Endodermal cell (in vitro differentiated cells): ENCODE results near the gene IL19. TPM values are rescaled to one million over a fixed set of nuclear protein-coding genes. Genes with fewer than 3 reads are reported as not detected.

Source experiments
- DNase-seq: peaks from one replicate; pipeline ENCODE4 v3.0.0-alpha.2; 2017
- H3K27ac ChIP-seq: 2 replicates; pipeline ENCODE4 v1.5.1; 2013; ENCODE audit warnings: mild to moderate bottlenecking, low read depth, low read length, moderate library complexity
- H3K27me3 ChIP-seq: 2 replicates; pipeline ENCODE4 v1.6.1; 2013; ENCODE audit warnings: mild to moderate bottlenecking, low read length, moderate library complexity; ENCODE audit not compliant: insufficient read depth, control insufficient read depth, poor library complexity, severe bottlenecking
- H3K36me3 ChIP-seq: 2 replicates; pipeline ENCODE4 v1.7.0; 2013; ENCODE audit warnings: mild to moderate bottlenecking, low read length, moderate library complexity; ENCODE audit not compliant: control insufficient read depth, insufficient read depth
- H3K4me1 ChIP-seq: one replicate; pipeline ENCODE4 v1.7.0; 2013; ENCODE audit warnings: low read length; ENCODE audit not compliant: control insufficient read depth, insufficient read depth
- H3K4me3 ChIP-seq: 2 replicates; pipeline ENCODE4 v1.5.1; 2013; ENCODE audit warnings: mild to moderate bottlenecking, low read length, moderate library complexity
- H3K9ac ChIP-seq: 2 replicates; pipeline ENCODE4 v1.6.1; 2013; ENCODE audit warnings: mild to moderate bottlenecking, low read length, moderate library complexity; ENCODE audit not compliant: poor library complexity, severe bottlenecking; ENCODE audit errors: extremely low read depth
- H3K9me3 ChIP-seq: 2 replicates; pipeline ENCODE4 v1.6.1; 2013; ENCODE audit warnings: mild to moderate bottlenecking, low read length, moderate library complexity; ENCODE audit not compliant: control insufficient read depth
- H3K27ac Mint-ChIP-seq: 2 replicates; pipeline ENCODE4 v1.8.0; 2020; ENCODE audit warnings: mixed read lengths
- H3K27me3 Mint-ChIP-seq: 2 replicates; pipeline ENCODE4 v1.8.0; 2021; ENCODE audit warnings: mild to moderate bottlenecking, mixed read lengths; ENCODE audit not compliant: insufficient read depth
- H3K36me3 Mint-ChIP-seq: 2 replicates; pipeline ENCODE4 v1.8.0; 2020; ENCODE audit warnings: low read depth, mixed read lengths
- H3K4me1 Mint-ChIP-seq: 2 replicates; pipeline ENCODE4 v1.8.0; 2020; ENCODE audit warnings: mixed read lengths
- H3K4me3 Mint-ChIP-seq: 2 replicates; pipeline ENCODE4 v1.8.0; 2020; ENCODE audit warnings: mild to moderate bottlenecking, moderate library complexity, mixed read lengths
- H3K9me3 Mint-ChIP-seq: 2 replicates; pipeline ENCODE4 v1.8.0; 2020; ENCODE audit warnings: mild to moderate bottlenecking, mixed read lengths
- WGBS, 2 experiments: methylation state at CpG; one replicate each; pipeline versions ENCODE4 v1.1.5 to v1.1.7; 2013; ENCODE audit warnings: missing lambda C conversion rate in 2 of 2, mixed read lengths in 1 of 2; ENCODE audit not compliant: insufficient coverage in 1 of 2, insufficient read length in 1 of 2; 5-methylcytosine and 5-hydroxymethylcytosine counted together
- total RNA-seq, 2 donors: library from RNA; stranded (reverse); fragmentation: NEBNext Ultra II Directional in 1 of 2; extraction: Animal tissue kit (Norgen Biotek cat#: 25700) in 1 of 2; gene quantifications; 2 replicates in 1 of 2; 3 replicates in 1 of 2; pipeline ENCODE4 v1.2.1, GENCODE V29; 2021
- TF ChIP-seq, protein P1 (sequence below): fragments of 200-600 bp; sonication (generic); conservative IDR thresholded peaks from 2 replicates; pipeline ENCODE4 v1.5.0; 2021; ENCODE audit warnings: antibody characterized with exemption, mild to moderate bottlenecking

IL19 gene
- total RNA-seq, 2 donors from 2014 or later: not detected

DNA sequence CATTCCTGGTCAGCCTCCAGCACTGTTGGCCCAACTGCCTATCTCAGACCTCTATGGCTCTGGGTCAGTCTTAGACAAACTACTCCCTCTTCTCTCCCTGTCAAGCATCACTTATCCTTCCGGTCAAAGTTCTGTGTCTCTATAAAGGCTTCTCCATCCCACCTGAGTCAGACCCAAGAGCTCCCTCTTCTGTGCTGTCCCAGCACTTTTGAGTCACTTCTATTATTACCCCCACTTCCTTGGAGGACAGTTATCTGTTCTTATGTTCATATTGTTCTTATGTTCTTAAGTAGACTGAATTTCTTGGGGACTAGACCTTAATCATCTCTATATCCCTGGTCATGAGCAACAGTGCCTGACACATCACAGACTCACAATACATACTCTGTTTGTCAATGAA, 30.9 kb downstream of the IL19 start:
- WGBS, 2 experiments: 92 to 100% methylated on average over 1 of the region's 1 CpG
- DNase-seq: no peak
- Mint-ChIP-seq H3K4me1 (no peaks in the 10 kb centered on the region), H3K36me3 (no peaks in the 10 kb centered on the region), H3K27ac (no peak overlapping the region), H3K27me3 (peaks cover 5% of the 10 kb centered on the region), H3K4me3 (no peak overlapping the region), H3K9me3 (no peaks in the 10 kb centered on the region)
- Histone ChIP-seq H3K27me3 (peaks cover 14% of the 10 kb centered on the region), H3K27ac (no peak overlapping the region), H3K9me3 (no peaks in the 10 kb centered on the region), H3K4me1 (no peaks in the 10 kb centered on the region), H3K4me3 (no peak overlapping the region), H3K9ac (no peak overlapping the region), H3K36me3 (no peaks in the 10 kb centered on the region)
- TF ChIP-seq, protein P1, sequence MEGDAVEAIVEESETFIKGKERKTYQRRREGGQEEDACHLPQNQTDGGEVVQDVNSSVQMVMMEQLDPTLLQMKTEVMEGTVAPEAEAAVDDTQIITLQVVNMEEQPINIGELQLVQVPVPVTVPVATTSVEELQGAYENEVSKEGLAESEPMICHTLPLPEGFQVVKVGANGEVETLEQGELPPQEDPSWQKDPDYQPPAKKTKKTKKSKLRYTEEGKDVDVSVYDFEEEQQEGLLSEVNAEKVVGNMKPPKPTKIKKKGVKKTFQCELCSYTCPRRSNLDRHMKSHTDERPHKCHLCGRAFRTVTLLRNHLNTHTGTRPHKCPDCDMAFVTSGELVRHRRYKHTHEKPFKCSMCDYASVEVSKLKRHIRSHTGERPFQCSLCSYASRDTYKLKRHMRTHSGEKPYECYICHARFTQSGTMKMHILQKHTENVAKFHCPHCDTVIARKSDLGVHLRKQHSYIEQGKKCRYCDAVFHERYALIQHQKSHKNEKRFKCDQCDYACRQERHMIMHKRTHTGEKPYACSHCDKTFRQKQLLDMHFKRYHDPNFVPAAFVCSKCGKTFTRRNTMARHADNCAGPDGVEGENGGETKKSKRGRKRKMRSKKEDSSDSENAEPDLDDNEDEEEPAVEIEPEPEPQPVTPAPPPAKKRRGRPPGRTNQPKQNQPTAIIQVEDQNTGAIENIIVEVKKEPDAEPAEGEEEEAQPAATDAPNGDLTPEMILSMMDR: peak; percentile 62

DNA sequence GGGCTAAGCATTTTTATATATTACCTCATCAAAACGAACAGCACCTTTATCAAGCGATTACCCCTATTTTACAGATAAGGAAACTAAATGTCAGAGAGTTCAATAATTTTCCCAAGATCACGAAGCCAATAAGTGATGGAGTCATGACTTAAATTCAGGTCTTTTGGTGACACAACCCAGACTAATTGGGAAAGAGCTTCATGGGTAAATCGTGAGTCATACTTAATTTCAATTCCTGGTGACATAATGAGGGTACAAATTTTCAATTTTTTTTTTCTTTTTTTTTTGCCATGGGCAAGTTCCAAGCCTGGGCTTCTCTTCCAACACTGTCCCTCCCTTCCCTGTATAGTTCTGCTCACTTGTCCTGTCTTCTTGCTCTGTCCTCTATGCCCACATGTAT, 31.8 kb downstream of the IL19 start:
- no peak for DNase-seq
- Histone ChIP-seq H3K9ac (no peak overlapping the region), H3K27me3 (peaks cover 14% of the 10 kb centered on the region), H3K4me1 (no peaks in the 10 kb centered on the region), H3K36me3 (no peaks in the 10 kb centered on the region), H3K27ac (no peak overlapping the region), H3K9me3 (no peaks in the 10 kb centered on the region), H3K4me3 (no peak overlapping the region)
- Mint-ChIP-seq H3K27ac (no peak overlapping the region), H3K36me3 (no peaks in the 10 kb centered on the region), H3K27me3 (peaks cover 5% of the 10 kb centered on the region), H3K9me3 (no peaks in the 10 kb centered on the region), H3K4me3 (no peak overlapping the region), H3K4me1 (no peaks in the 10 kb centered on the region)
- TF ChIP-seq, protein P1: no peak
- WGBS, 2 experiments: 85 to 87% methylated on average over 3 to 4 of the region's 4 CpGs

DNA sequence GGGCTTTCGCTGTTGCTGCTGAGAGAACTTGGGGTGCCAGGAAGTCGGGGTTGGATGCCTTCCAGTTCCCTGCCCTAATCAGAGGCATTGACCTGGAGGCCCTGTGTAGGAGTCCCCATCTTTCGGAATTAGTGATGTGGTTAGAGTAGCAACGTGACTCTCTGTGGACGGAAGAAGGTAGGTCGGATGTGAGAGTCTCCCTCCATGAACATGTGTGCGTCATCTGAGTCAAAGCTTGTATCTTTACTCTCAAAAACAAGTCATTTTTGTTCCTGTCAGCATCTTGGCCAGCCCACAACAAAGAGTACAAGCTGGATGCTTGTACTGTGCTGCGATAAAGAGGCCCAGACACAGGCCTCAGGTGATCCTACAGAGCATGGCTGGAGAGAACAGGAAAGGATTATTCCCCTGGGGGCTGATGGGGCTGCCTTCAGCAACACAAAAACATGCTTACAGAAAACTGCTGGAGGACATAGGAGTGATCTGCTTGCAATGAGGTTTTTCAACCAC, 32.7 kb downstream of the IL19 start:
- no peaks in the 10 kb centered on the region for H3K9me3 ChIP-seq
- H3K36me3 ChIP-seq: no peaks in the 10 kb centered on the region
- 92 to 98% methylated on average over 7 to 8 of the region's 8 CpGs for WGBS, 2 experiments
- H3K27ac ChIP-seq: no peak overlapping the region
- no peaks in the 10 kb centered on the region for H3K9me3 Mint-ChIP-seq
- H3K36me3 Mint-ChIP-seq: no peaks in the 10 kb centered on the region
- TF ChIP-seq, protein P1: no peak
- DNase-seq: no peak
- H3K4me1 Mint-ChIP-seq: peaks cover 2% of the 10 kb centered on the region
- no peaks in the 10 kb centered on the region for H3K4me1 ChIP-seq
- no peak overlapping the region for H3K4me3 Mint-ChIP-seq
- peaks cover 5% of the 10 kb centered on the region for H3K27me3 Mint-ChIP-seq
- H3K9ac ChIP-seq: no peak overlapping the region
- H3K27me3 ChIP-seq: peaks cover 14% of the 10 kb centered on the region
- no peak overlapping the region for H3K4me3 ChIP-seq
- no peak overlapping the region for H3K27ac Mint-ChIP-seq
